OCI-LY7 (cell line): ENCODE data around the gene ANKS1B. TPM values are rescaled to one million over a fixed set of nuclear protein-coding genes. Genes with fewer than 3 reads are reported as not detected.

Experiments used
- BruUV-seq: library from RNA; stranded (reverse); fragments of 400-500 nt; replicated peaks from 2 replicates; lab custom pipeline; 2021; lab: Mats Ljungman, UMichigan
- CTCF ChIA-PET: fragments of 300-600 bp; sonication (Branson Sonifier 250); formaldehyde crosslinking; loops from one replicate; lab custom pipeline; 2022; ENCODE audit warnings: antibody characterized with exemption; ENCODE audit not compliant: unreplicated experiment; lab: Charles Lee
- POLR2A ChIA-PET: fragments of 300-600 bp; sonication (Branson Sonifier 250); formaldehyde crosslinking; loops from one replicate; lab custom pipeline; 2022; ENCODE audit warnings: antibody characterized with exemption; lab: Charles Lee
- DNase-seq: peaks from one replicate; pipeline ENCODE4 v3.0.0-alpha.2; 2015; ENCODE audit warnings: low spot score
- H2AFZ ChIP-seq: fragments of 200-600 bp; sonication (generic), shearing (Covaris generic); 2 replicates; pipeline ENCODE4 v1.6.1; 2014; ENCODE audit warnings: mild to moderate bottlenecking, antibody characterized with exemption, low read length, moderate library complexity
- H3K27ac ChIP-seq: fragments of 200-600 bp; sonication (generic); 2 replicates; pipeline ENCODE4 v1.5.1; 2014; ENCODE audit warnings: mixed run types, low read depth, mild to moderate bottlenecking, moderate library complexity, low read length, inconsistent platforms; ENCODE audit not compliant: poor library complexity, severe bottlenecking
- H3K36me3 ChIP-seq: fragments of 200-600 bp; sonication (generic); 2 replicates; pipeline ENCODE4 v1.6.1; 2014; ENCODE audit warnings: mild to moderate bottlenecking, antibody characterized with exemption, low read length, moderate library complexity, mixed read lengths; ENCODE audit not compliant: insufficient read depth
- H3K4me1 ChIP-seq: fragments of 200-600 bp; sonication (generic); 2 replicates; pipeline ENCODE4 v1.5.1; 2014; ENCODE audit warnings: mild to moderate bottlenecking, low read length; ENCODE audit not compliant: insufficient read depth, poor library complexity, severe bottlenecking
- H3K4me2 ChIP-seq: fragments of 200-600 bp; sonication (generic); 2 replicates; pipeline ENCODE4 v1.6.1; 2014; ENCODE audit warnings: mild to moderate bottlenecking, low read length
- H3K4me3 ChIP-seq: fragments of 200-600 bp; sonication (generic); 2 replicates; pipeline ENCODE4 v1.5.1; 2014; ENCODE audit warnings: mild to moderate bottlenecking, low read depth, low read length; ENCODE audit not compliant: poor library complexity, severe bottlenecking
- H3K79me2 ChIP-seq: fragments of 200-600 bp; sonication (generic); 2 replicates; pipeline ENCODE4 v1.6.1; 2016; ENCODE audit warnings: low read depth, mild to moderate bottlenecking, low read length, moderate library complexity, mixed read lengths; ENCODE audit not compliant: insufficient read depth
- H3K9me2 ChIP-seq: fragments of 200-600 bp; sonication (generic); 2 replicates; pipeline ENCODE4 v1.6.1; 2016; ENCODE audit warnings: mild to moderate bottlenecking, low read length, mixed read lengths; ENCODE audit not compliant: insufficient read depth
- H3K9me3 ChIP-seq: fragments of 200-600 bp; sonication (generic); 2 replicates; pipeline ENCODE4 v1.6.1; 2014; ENCODE audit warnings: mild to moderate bottlenecking, mixed run types, low read length, mixed read lengths
- H4K20me1 ChIP-seq: fragments of 200-600 bp; sonication (generic); 2 replicates; pipeline ENCODE4 v1.6.1; 2014; ENCODE audit warnings: mild to moderate bottlenecking, antibody characterized with exemption, low read length, moderate library complexity, mixed read lengths; ENCODE audit not compliant: insufficient read depth
- EZH2phosphoT487 ChIP-seq: fragments of 200-600 bp; sonication (generic); IDR thresholded peaks from 2 replicates; pipeline ENCODE4 v1.6.1; 2018; ENCODE audit warnings: low read depth, borderline replicate concordance, mild to moderate bottlenecking, mixed run types, antibody characterized with exemption, low read length, moderate library complexity, mixed read lengths
- intact Hi-C: fragments of 100-400 bp; cut with micrococcal nuclease; formaldehyde crosslinking; loops from one replicate; pipeline ENCODE4 v1.10.0; 2022; ENCODE audit not compliant: unreplicated experiment
- total RNA-seq, 2 experiments: library from RNA; depleted of rRNA in 1 of 2; stranded (reverse); fragments of >200 nt in 1 of 2; shearing (Covaris generic) in 1 of 2; gene quantifications; 2 replicates each; pipeline ENCODE4 v1.2.3, GENCODE V29; 2014 to 2022
- TF ChIP-seq, protein P1 (sequence below): fragments of 200-600 bp; sonication (generic); conservative IDR thresholded peaks from 2 replicates; pipeline ENCODE4 v1.5.1; 2014; ENCODE audit warnings: mild to moderate bottlenecking, antibody characterized with exemption, low read length, moderate library complexity, mixed read lengths

ANKS1B gene
- total RNA-seq, 2 experiments from 2014 or later, result 2.9 to 6.0 TPM

- no peaks in the 10 kb centered on the region for H4K20me1 ChIP-seq
- ChIA-PET POLR2A (interaction anchor here (0.6 to 1.5 kb wide), 3 partner anchors 10 to 761 kb away, joined by 3 read pairs; no protein-coding TSS in a partner anchor), CTCF (no interaction called here)
- no peaks in the 10 kb centered on the region for H3K79me2 ChIP-seq
- DNase-seq, result no peak
- TF ChIP-seq, protein P1, sequence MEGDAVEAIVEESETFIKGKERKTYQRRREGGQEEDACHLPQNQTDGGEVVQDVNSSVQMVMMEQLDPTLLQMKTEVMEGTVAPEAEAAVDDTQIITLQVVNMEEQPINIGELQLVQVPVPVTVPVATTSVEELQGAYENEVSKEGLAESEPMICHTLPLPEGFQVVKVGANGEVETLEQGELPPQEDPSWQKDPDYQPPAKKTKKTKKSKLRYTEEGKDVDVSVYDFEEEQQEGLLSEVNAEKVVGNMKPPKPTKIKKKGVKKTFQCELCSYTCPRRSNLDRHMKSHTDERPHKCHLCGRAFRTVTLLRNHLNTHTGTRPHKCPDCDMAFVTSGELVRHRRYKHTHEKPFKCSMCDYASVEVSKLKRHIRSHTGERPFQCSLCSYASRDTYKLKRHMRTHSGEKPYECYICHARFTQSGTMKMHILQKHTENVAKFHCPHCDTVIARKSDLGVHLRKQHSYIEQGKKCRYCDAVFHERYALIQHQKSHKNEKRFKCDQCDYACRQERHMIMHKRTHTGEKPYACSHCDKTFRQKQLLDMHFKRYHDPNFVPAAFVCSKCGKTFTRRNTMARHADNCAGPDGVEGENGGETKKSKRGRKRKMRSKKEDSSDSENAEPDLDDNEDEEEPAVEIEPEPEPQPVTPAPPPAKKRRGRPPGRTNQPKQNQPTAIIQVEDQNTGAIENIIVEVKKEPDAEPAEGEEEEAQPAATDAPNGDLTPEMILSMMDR, result no peak
- TF ChIP-seq EZH2phosphoT487, result no peak
- no peaks in the 10 kb centered on the region for H3K4me1 ChIP-seq
- no peaks in the 10 kb centered on the region for H3K36me3 ChIP-seq
- no peak overlapping the region for H3K4me2 ChIP-seq
- H3K27ac ChIP-seq, result no peak overlapping the region
- H3K4me3 ChIP-seq, result no peak overlapping the region
- intact Hi-C loops, result no loop called here
- BruUV-seq, result no TSS peak
- no peaks in the 10 kb centered on the region for H3K9me2 ChIP-seq
- no peak overlapping the region for H2AFZ ChIP-seq
- no peaks in the 10 kb centered on the region for H3K9me3 ChIP-seq
Measured at GRCh38 chr12:99709116-99709515, 275.6 kb downstream of the ANKS1B start.

DNA sequence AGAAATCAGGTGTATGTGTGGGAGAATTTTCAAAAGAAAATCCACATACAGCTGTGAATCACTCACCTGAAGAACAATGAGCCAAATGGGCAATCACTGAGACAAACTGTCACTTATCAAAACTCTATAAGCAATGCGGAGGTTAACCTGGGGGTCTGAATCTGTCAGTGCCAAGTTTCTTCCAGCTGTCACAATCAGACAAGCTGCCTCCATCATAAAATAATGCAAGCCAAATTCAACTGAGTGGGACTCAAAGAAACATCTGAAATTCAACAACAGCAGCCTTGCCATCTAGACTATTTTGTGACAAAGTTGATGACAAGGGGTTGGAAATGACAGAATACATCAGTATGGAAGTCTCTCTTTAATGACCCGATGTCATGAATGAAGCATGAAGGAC, 276.9 kb downstream of the ANKS1B start:
- Histone ChIP-seq H2AFZ (no peak overlapping the region), H3K9me2 (no peaks in the 10 kb centered on the region), H3K4me2 (no peak overlapping the region), H3K4me3 (no peak overlapping the region), H3K27ac (no peak overlapping the region), H3K79me2 (no peaks in the 10 kb centered on the region), H3K4me1 (no peaks in the 10 kb centered on the region), H4K20me1 (no peaks in the 10 kb centered on the region), H3K9me3 (no peaks in the 10 kb centered on the region), H3K36me3 (no peaks in the 10 kb centered on the region)
- ChIA-PET POLR2A (interaction anchor here (1.1 kb wide), 1 partner anchor 17 kb away, joined by 4 read pairs; no protein-coding TSS in a partner anchor), CTCF (no interaction called here)
- intact Hi-C loops, result no loop called here
- BruUV-seq, result no TSS peak
- TF ChIP-seq EZH2phosphoT487, result no peak
- TF ChIP-seq, protein P1, result no peak
- no peak for DNase-seq

- H3K9me2 ChIP-seq, result no peaks in the 10 kb centered on the region
- no peaks in the 10 kb centered on the region for H4K20me1 ChIP-seq
- intact Hi-C loops, result no loop called here
- no peaks in the 10 kb centered on the region for H3K36me3 ChIP-seq
- TF ChIP-seq, protein P1, result no peak
- no TSS peak for BruUV-seq
- 0 out of 2 replicates have a peak overlapping the region, but pooled peaks have one; percentile 48 for H2AFZ ChIP-seq
- ChIA-PET POLR2A (interaction anchor here (0.6 to 1.1 kb wide), 3 partner anchors 12 to 373 kb away, joined by 3 to 5 read pairs (median 4); no protein-coding TSS in a partner anchor), CTCF (no interaction called here)
- DNase-seq, result no peak
- no peak overlapping the region for H3K27ac ChIP-seq
- no peak overlapping the region for H3K4me2 ChIP-seq
- no peaks in the 10 kb centered on the region for H3K79me2 ChIP-seq
- no peaks in the 10 kb centered on the region for H3K9me3 ChIP-seq
- no peak overlapping the region for H3K4me3 ChIP-seq
- no peaks in the 10 kb centered on the region for H3K4me1 ChIP-seq
Measured at GRCh38 chr12:99706736-99707473, 277.8 kb downstream of the ANKS1B start.
